ENCODE data around the gene SARS2. TPM values are rescaled to one million over a fixed set of nuclear protein-coding genes. Genes with fewer than 3 reads are reported as not detected.

The SARS2 gene
- total RNA-seq, 1 donor from 2014 or later: 32.3 TPM

GRCh38 chr19:38921420-38922274 lies 8.9 kb downstream of the SARS2 start:
- H3K4me3 Mint-ChIP-seq: no peak overlapping the region
- peaks cover 6% of the 10 kb centered on the region for H3K36me3 Mint-ChIP-seq
- H3K27me3 Mint-ChIP-seq: no peaks in the 10 kb centered on the region
- no peak overlapping the region for H3K27ac Mint-ChIP-seq
- H3K9me3 Mint-ChIP-seq: no peaks in the 10 kb centered on the region
- TF ChIP-seq, protein P1, sequence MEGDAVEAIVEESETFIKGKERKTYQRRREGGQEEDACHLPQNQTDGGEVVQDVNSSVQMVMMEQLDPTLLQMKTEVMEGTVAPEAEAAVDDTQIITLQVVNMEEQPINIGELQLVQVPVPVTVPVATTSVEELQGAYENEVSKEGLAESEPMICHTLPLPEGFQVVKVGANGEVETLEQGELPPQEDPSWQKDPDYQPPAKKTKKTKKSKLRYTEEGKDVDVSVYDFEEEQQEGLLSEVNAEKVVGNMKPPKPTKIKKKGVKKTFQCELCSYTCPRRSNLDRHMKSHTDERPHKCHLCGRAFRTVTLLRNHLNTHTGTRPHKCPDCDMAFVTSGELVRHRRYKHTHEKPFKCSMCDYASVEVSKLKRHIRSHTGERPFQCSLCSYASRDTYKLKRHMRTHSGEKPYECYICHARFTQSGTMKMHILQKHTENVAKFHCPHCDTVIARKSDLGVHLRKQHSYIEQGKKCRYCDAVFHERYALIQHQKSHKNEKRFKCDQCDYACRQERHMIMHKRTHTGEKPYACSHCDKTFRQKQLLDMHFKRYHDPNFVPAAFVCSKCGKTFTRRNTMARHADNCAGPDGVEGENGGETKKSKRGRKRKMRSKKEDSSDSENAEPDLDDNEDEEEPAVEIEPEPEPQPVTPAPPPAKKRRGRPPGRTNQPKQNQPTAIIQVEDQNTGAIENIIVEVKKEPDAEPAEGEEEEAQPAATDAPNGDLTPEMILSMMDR (conservative IDR thresholded peaks at IDR 0.05): no peak
- DNase-seq (ENCODE audit: extremely low spot score, unreplicated experiment): no peak
- H3K4me1 Mint-ChIP-seq (ENCODE audit: unreplicated experiment): peaks cover 3% of the 10 kb centered on the region

- no peaks in the 10 kb centered on the region for H3K27me3 Mint-ChIP-seq
- TF ChIP-seq, protein P1 (conservative IDR thresholded peaks at IDR 0.05): no peak
- no peak overlapping the region for H3K4me3 Mint-ChIP-seq
- no peak overlapping the region for H3K27ac Mint-ChIP-seq
- no peak for DNase-seq (ENCODE audit: extremely low spot score, unreplicated experiment)
- H3K4me1 Mint-ChIP-seq (ENCODE audit: unreplicated experiment): peaks cover 3% of the 10 kb centered on the region
- peaks cover 6% of the 10 kb centered on the region for H3K36me3 Mint-ChIP-seq
- no peaks in the 10 kb centered on the region for H3K9me3 Mint-ChIP-seq
Measured at GRCh38 chr19:38920602-38921419, 9.8 kb downstream of the SARS2 start.

GRCh38 chr19:38919837-38920601 lies 10.5 kb downstream of the SARS2 start:
- Mint-ChIP-seq H3K4me3 (no peak overlapping the region), H3K36me3 (peaks cover 6% of the 10 kb centered on the region), H3K27me3 (no peaks in the 10 kb centered on the region), H3K27ac (no peak overlapping the region), H3K9me3 (no peaks in the 10 kb centered on the region), H3K4me1 (ENCODE audit: unreplicated experiment) (peaks cover 3% of the 10 kb centered on the region)
- no peak for DNase-seq (ENCODE audit: extremely low spot score, unreplicated experiment)
- TF ChIP-seq, protein P1 (conservative IDR thresholded peaks at IDR 0.05): no peak

- Mint-ChIP-seq H3K36me3 (peaks cover 10% of the 10 kb centered on the region), H3K27ac (no peak overlapping the region), H3K9me3 (no peaks in the 10 kb centered on the region), H3K4me1 (ENCODE audit: unreplicated experiment) (peaks cover 3% of the 10 kb centered on the region), H3K4me3 (no peak overlapping the region), H3K27me3 (no peaks in the 10 kb centered on the region)
- DNase-seq (ENCODE audit: extremely low spot score, unreplicated experiment): no peak
- TF ChIP-seq, protein P1 (conservative IDR thresholded peaks at IDR 0.05): no peak
Measured at GRCh38 chr19:38918526-38918925, 12.0 kb downstream of the SARS2 start.

DNA sequence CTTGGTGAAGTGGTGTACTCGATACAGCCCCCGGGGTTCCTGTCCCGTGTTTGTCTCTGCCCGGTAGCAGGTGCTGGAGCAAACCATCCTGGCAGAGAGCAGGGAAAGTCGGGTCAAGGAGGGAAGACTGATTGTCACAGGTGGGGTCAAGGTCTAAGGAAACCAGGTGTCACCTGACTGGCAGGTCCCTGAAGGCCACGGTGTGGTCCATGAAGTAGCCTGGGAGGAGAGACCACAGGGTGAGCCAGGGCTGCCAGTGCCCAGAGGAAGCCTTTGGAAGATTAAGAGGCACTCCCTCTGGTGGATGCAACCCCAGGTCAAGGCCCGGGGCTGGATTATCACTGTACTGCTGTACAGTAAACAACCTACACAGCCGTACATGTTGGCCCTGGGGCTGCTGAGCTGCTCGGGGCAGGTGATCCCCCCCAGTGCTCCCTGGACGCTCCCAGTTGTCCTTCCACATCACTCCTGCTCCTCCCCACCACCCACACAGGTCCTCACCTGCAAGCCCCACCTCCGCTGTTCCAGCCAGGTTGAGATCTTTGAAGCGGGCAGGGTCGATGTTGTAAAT lies 12.6 kb downstream of the SARS2 start:
- no peaks in the 10 kb centered on the region for H3K27me3 Mint-ChIP-seq
- TF ChIP-seq, protein P1 (conservative IDR thresholded peaks at IDR 0.05): peak; percentile 24
- H3K4me3 Mint-ChIP-seq: no peak overlapping the region
- peaks cover 10% of the 10 kb centered on the region for H3K36me3 Mint-ChIP-seq
- DNase-seq (ENCODE audit: extremely low spot score, unreplicated experiment): no peak
- peaks cover 3% of the 10 kb centered on the region for H3K4me1 Mint-ChIP-seq (ENCODE audit: unreplicated experiment)
- no peaks in the 10 kb centered on the region for H3K9me3 Mint-ChIP-seq
- no peak overlapping the region for H3K27ac Mint-ChIP-seq
